ENCODE data around the gene SERPINA10.
"Not testable (repeated sequence)": the region's sequence is repeated elsewhere in the genome, so short reads cannot be mapped to it uniquely, and the experiment has no call there.

The SERPINA10 gene

GRCh38 chr14:94282991-94283723 is 9.9 kb downstream of the SERPINA10 start:
- no peak for DNase-seq

- no peak for DNase-seq
These were observed 14.3 kb downstream of the SERPINA10 start for GRCh38 chr14:94278731-94279130.

- DNase-seq: not testable (repeated sequence)
These were observed 16.0 kb downstream of the SERPINA10 start for GRCh38 chr14:94276898-94277561.

DNA sequence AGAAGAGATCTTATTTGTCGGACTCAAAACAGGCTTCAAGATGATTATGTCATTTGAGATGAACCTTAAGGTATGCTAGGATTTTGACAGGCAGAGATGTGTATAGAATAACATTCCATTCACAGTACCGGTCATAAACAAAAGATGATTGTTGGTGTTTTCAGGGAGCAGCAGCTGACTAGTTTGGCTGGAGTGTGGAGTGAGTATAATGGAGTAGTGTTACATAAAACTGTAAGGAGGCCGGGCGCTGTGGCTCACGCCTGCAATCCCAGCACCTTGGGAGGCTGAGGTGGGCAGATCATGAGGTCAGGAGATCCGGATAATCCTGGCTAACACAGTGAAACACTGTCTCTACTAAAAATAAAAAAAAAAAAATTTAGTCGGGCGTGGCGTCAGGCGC is 23.9 kb downstream of the SERPINA10 start:
- DNase-seq: no peak

DNA sequence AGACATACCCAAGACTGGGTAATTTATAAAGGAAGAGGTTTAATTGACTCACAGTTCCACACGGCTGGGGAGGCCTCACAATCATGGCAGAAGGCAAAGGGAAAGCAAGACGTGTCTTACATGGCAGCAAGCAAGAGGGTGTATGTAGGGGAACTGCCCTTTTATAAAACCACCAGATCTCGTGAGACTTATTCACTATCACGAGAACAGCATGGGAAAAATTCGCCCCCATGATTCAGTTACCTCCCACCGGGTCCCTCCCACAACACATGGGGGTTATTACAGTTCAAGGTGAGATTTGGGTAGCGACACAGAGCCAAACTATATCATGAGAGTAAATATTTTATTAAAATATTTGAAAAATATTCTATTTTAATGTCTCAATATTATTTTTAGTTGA is 24.5 kb downstream of the SERPINA10 start:
- not testable (repeated sequence) for DNase-seq

GRCh38 chr14:94267352-94267751 is 25.7 kb downstream of the SERPINA10 start:
- no peak for DNase-seq

- DNase-seq: not testable (repeated sequence)
These were observed 28.9 kb downstream of the SERPINA10 start for GRCh38 chr14:94264195-94264594.

DNA sequence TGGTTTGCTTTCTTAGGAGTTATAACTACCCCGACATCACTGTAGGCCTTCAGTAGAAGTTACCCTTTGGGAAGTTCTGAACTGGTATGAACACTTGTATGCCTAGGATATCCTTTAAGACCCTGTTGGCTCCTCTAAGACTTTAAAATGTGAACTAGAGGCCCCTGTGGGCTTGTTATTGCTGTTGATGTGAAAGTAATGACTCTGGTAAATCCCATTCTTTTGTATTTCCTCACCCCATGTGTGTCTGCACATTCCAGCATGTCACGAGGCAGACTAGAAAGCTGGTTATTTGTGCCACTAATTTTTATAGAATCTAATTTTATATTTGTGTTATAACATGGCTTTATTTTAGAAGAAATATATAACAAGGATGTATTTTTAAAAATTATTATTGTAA is 48.9 kb downstream of the SERPINA10 start:
- DNase-seq: no peak

GRCh38 chr14:94239406-94239805 is 53.7 kb downstream of the SERPINA10 start:
- DNase-seq: no peak

GRCh38 chr14:94237983-94238382 is 55.1 kb downstream of the SERPINA10 start:
- no peak for DNase-seq

GRCh38 chr14:94237046-94237445 is 56.0 kb downstream of the SERPINA10 start:
- DNase-seq: no peak
